HG03342 (cell line): ENCODE results near the gene TMED5.
"Not testable (repeated sequence)": the region's sequence is repeated elsewhere in the genome, so short reads cannot be mapped to it uniquely, and the experiment has no call there.

Experiments used
- ATAC-seq: cut with Tn5 transposase; IDR thresholded peaks from one replicate; pipeline ENCODE4 v1.9.1; 2021; ENCODE audit warnings: mild to moderate bottlenecking, moderate library complexity; ENCODE audit not compliant: unreplicated experiment

The TMED5 gene

DNA sequence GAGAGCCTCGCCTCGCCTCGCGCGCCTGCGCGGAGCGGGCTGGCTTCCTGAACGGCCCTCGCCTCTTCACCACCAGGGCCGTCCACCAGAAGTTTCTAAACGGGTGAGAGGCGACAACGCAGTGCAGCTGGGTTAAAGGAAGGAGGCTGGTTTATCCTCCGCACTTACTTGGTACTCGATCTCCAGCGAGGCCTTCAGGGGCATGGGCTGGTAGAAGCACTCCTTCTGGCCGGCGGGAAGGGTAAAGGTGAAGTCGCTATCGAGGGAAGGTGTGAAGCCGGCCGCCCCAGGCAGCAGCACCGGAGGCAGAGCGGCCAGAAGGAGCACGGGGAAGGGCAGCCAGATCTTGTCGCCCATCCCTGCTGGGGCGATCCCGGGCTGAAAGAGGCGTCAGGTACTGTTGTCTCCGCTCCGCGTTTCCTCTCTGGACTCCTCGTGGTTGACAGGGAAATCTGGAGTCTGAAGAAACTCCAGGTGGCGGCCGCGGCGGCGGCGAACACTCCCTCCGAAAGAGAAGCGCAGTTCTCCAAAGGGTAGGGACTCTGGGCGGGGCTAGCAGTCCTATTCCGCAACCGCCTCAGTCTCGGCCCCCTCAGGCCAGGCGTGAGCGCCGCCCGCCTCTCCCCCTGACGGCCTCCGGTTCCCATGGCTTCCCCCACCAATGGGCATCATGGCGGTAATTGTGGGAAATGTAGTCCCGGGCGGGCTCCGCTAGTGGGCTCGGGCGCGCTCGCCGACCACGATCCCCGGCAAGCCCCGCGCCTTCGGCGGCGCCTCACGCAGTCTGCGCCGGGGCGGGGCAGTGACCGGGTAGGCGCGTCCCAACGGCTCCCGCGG is at the start of gene TMED5:
TMED5 (minus strand) TSS at position 528 of the 837 bp plus-strand sequence; CDS start at position 357, 171 bp downstream.
- peak; percentile 81 for ATAC-seq

DNA sequence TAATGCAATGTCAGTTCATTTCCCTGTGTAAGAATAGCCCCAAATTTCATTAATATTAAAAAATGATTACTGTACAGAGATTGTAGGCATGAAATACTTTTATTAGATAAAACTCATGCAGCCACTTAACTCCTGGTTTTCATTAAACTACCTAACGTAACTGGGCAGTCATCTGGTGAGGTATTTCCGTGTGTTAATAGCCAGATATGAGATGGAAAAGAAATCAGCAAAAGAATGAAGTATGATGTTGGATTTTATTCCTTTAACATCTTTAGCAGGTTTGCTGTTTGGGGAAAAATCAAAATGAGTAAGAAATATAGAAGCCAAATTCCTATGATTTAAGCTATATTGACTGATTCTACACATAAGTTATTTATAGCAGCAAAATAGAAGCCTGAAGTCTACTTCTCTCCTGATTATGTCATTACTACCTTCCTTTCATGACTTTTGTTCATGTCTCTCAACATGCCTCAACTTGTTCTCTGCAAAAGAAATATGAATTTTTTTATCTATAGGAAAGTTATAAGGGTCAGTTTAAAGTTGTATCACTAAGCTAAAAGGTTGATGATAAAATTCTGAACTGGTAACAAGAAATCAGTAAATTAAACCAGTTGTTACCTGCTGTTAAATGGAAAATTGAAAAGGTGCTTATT is 42.9 kb upstream of the TMED5 start:
- ATAC-seq = no peak

DNA sequence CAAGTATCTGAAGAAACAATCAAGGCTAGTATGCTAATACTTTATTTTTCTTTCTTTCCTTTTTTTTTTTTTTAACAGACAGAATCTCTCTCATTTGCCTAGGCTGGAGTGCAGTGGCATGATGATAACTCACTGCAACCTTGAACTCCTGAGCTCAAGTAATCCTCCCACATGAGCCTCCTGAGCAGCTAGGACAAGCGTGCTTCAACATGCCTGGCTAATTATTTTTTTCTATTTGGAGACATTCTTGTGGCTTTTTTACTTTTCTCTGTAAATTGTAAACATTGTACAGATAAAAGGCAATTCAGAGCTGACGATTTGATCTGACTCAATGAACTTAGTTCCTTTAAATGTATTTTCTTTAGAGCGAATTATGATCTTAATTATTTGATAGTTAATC is 41.7 kb upstream of the TMED5 start:
- ATAC-seq = no peak

DNA sequence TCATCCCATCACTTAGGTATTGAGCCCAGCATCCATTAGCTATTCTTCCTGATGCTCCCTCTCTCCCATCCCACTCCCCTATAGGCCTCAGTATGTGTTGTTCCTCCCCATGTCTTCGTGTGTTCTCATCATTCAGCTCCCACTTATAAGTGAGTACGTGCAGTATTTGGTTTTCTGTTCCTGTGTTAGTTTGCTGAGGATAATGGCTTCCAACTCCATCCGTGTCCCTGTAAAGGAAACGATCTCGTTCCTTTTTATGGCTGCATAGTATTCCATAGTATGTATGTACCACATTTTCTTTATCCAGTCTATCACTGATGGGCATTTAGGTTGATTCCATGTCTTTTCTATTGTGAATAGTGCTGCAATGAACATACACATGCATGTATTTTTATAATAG is 40.5 kb upstream of the TMED5 start:
- ATAC-seq = not testable (repeated sequence)

DNA sequence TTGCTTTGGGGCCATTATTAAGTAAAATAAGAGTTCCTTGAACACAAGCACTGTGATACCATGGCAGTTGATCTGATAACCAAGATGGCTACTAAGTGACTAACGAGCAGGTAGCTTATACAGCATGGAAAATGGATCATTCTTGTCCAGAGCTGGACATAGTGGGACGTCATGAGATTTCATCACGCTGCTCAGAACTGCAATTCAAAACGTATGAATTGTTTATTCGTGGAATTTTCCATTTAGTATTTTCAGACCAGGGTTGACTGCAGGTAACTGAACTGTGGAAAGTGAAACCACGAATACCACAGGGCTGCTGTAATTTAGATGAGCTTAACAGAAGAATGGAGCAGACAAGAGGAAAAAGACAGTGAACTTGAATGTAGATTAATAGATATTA is 39.2 kb upstream of the TMED5 start:
- ATAC-seq = no peak

DNA sequence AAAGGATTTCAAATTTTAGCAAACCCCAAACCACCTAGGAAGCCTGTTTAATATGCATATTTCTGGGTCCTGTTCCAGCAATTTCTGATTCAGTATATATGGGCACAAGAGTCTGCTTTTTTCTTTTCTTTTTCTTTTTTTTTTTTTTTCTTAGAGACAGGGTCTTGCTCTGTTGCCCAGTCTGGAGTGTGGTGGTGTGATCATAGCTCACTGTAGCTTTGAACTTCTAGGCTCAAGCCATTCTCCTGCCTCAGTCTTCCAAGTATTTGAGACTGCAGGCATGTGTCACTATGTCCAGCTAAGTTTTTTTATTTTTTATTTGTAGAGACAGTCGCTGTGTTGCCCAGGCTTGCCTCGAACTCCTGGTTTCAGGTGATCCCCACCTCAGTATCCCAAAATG is 35.1 kb upstream of the TMED5 start:
- no peak for ATAC-seq

DNA sequence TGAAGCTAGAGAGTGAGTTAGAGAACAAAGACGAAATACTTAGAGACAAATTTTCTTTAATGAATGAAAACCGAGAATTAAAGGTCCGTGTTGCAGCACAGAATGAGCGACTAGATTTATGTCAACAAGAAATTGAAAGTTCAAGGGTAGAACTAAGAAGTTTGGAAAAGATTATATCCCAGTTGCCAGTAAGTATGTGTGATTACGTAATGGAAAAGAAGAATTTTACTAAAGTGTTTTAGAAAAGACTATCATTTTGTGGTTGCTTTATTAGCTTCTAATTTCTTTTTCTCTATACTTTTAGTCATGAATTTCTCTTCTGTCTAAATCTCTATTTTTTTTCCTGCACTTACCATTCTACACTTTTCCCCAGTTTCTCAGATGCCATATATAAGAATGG is 27.0 kb upstream of the TMED5 start:
- no peak for ATAC-seq

DNA sequence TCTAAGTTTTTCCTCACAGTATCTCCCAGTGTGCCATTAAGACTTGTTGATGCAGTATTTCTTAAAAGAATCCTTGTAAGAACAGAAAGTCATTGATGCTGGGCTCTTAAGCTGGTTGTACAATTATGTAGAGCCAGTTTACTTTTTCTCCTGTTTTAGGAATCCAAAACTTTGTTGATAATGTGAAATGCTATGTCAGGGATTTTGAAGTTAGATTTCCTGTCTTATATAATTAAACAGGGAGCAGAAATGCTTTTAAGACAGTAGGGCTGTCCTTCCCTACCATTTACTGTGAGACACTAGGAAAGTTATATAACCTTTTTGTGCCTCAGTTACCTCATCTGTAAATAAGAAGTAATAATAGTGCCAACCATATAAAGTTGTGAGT is 26.3 kb upstream of the TMED5 start:
- no peak for ATAC-seq

DNA sequence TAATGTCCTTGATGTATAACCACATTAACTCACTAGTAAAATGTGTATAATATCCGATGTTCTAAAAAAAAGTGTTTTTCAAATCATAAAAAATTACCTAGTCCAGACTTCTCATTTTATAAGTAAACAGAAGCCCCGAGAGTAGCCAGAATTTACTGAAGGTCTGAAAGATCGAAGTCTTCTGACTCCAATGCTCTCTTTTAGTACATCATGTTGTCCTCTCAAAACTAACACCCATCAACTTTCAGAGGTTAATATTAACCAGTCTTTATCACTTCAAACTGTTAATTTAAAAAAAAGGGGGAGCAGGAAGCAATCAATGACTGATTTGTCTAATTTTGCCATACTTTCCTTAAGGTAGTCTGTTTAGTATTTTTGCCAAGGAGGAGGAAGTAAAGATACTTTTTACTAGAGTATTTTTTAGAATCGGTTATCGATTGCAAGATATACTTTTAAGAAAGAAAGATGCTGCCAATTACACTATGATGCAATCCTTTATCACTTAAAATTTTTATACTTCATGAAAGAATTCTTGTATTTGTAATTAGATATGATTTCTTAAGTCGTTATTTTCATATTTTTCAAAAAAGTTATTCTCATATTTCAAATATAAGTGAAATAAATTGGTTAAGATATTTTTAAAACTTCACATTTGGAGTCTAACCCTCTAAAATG is 25.8 kb upstream of the TMED5 start:
- no peak for ATAC-seq

DNA sequence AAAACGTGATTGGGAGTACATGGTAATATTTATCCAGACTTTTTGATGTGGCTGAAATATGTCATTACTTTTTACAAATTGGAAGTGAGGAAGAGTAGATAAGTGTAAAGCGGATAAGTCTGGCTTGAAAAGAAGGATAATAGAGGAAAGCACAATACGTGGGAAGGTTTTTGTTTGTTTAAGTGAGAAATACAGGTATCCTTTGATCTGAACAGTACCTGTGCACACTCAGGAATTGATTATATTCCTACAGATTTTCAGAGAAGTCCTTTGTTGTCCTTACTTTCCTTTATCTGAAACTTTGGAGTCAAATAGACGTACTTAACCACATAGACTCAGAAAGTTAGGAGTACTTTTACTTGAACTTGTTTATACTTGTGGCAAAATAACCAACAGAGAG is 20.5 kb upstream of the TMED5 start:
- ATAC-seq = no peak

DNA sequence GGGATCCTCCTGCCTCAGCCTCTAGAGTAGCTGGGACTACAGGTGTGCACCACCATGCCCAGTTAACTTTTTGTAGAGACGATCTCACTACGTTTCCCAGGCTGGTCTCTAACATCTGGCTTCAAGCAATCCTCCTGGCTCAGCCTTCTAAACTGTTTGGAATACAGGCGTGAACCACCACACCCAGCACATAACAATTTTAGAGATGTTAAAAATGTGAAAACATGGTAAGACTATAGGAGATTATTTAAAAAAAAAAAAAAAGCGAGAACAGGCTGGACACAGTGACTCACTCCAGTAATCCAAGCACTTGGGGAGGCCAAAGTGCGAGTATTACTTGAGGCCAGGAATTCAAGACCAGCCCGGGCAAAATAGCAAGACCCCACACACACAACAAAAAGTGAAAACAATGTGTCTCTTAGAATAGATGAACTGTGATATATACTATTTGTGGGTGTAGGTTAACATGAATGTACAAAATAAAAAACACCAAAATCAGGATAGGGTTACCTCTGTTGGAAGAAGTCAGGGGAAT is 19.9 kb upstream of the TMED5 start:
- no peak for ATAC-seq

DNA sequence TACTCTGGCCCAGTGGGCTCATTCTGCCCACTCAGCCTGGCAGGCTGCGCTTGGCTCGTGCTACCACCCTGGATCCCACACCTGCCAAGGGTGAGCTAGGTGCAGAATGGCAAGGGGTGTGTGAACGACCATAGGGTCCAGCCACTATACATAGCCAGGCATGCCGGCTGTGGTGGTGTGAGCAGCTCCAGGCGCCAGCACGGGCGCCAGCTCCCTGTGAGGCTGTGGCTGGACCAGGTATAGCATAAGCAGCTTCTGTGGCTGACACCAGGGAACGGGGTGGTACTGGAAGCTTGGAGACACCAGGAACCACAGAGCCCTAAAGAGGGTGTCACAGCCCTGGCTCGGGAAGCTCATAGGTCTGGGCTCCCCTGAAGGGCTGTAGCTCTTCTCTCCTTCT is 18.9 kb upstream of the TMED5 start:
- no peak for ATAC-seq

DNA sequence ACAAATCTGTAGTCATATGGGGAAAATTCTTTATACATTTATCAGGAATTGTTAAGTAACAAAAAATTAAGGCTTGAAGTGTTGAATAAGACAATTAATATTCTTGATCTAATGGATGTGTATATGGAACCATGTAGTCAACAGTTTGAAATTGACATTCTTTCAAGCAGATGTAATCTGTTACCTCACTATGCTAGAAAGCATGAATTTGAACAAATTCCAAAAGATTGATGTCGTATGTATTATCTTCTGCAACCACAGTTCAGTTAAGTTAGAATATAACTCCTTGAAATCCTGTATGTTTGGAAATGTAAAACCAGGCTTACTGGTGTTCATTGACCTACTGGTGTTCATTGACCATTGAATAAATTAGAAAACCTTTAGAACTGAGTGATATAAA is 16.4 kb upstream of the TMED5 start:
- ATAC-seq = no peak

DNA sequence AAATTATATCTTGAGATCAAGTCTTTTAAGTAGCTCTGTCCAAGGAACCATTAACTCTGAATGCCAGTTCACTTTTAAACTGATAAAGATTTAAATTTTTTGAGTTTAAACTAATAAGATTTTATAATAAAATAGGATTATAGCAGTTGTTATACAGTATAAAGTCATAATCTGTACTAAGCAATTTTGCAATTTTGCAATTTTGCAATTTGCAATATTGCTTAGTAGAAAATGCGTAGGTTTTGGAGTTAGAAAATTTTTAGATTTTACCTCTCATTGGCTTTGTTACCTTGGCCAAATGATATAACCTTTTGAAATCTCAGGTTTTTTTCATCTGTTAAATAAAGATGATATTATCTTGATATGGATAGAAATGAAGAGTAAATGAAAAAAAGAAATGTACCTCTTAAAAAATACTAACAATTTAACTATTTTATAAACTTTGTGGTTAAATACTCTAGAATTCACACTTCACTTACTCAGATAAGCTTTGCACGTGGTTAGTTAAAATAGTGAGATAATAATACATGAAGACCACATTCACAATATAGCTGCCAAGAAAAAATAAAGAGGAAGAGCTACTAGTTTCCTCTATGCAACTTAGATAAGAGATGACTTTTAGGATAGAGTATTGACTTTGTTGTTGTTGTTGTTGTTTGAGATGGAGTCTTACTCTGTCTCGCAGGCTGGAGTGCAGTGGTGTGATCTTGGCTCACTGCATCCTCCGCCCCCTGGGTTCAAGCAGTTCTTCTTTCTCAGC is 14.2 kb upstream of the TMED5 start:
- no peak for ATAC-seq

DNA sequence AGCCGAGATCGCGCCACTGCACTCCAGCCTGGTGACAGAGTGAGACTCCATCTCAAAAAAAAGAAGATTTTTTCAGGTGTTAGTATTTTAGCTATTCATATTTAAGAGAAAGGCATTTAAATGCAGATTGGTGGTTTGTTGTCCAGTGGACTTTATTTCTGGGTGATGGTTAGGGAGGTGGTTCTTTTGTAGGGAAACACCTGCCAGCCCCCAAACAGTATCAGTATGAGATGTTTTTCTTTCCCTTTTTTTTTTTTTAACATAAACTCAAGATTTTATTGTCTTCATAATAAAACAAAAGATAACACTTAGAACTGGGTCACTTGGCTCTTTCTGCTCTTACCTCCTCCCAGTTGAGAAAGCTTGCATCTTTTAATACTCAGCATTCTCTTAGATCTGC is 10.2 kb upstream of the TMED5 start:
- ATAC-seq = no peak

DNA sequence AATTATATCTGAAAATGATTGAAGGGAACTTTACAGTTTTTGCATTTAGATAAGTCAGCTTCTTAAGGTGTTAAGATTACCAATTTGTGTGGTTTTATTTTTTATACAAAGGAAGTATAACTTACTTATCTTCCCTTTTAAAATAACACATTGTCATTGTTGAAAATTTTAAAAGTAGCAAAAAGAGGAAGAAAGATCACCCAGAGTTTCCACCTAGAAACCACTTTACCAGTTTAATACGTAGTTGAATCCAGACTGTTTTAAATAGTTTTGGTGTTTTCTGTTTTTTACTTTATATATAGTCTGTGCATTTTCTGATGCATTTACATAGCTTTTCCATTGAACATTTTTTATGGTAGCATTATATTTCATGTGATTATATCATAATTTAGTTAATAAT is 6.5 kb upstream of the TMED5 start:
- no peak for ATAC-seq

DNA sequence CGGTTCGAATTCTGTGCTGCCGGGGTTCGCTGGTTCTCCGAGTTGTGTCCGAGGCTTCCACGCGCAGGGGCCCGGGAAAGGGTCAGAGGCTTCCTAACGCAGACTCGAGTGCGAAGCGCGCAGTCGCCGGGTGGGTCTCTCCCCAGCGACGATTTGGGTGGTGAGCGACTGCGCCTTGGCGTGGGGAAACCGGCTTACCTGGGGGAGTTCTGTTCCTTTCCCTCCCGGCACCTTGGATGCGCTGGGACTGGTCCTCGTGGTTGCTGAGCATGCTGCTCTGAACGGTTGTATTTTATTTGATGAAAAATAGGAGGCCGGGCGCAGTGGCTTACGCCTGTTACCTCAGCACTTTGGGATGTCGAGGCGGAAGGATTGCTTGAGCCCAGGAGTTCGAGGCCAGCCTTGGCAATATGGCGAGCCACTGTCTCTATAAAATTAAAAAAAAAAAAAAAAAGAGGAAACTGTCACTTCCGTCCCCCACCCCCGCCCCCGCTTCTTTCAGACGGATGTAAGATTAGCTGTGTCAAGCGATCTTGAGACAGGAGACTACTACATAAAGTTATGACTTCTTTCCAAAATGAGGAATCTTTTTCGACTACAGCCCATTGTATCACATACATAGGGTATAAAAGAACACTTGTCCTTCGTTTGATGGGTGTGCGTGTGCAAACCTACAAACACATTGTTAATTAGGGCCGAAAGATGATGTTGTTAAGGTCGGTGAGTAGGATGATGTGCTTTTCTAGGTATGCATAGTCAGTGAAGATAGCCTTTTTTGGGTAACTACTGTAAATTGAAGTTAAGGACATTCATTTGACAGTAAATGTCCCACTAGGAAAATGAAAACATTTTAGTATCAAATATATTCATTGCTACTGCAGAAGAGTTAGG is 755 bp upstream of the TMED5 start, which contains the start of gene CCDC18:
CCDC18 (plus strand) TSS at position 2 of the 891 bp plus-strand sequence. CDS start 2,638 bp downstream, outside the sequence.
- ATAC-seq = peak; percentile 10

DNA sequence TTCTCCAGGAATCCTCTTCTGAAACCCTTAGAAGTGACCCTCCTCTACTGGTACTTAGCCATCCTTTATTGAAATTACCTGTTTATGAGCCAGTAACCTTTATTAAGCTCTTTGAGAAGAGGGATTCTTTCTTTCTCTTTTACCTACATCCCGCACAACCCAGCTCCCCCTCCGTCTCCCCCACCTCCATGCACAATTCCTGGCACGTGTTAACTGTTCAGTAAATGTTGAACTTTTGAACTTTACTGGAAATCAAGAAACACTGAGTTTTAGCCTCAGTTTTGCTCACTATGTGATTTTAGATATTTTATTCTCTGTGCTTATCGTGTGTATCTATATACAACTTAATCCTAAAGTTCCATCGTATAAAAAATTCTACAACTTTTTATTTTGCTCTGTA is 1.8 kb downstream of the TMED5 start:
- no peak for ATAC-seq

DNA sequence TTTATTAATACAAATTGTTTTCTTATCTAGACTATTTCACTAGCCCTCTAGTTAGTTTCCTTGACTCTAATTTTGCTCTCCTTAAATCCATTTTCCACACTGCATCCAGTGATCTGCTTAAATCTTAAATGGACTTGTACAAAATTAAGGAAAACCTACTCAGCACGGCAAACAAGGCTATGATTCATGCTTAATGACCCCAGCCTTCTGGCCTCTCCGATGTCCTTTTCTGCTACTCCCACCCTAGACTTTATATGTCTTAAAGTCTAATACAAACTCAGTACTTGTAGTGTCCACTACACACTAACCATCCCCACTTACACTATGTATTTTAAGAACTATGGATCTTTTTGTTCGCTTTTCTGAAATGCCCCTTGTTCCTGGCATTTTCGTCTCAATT is 2.2 kb downstream of the TMED5 start:
- ATAC-seq = no peak

DNA sequence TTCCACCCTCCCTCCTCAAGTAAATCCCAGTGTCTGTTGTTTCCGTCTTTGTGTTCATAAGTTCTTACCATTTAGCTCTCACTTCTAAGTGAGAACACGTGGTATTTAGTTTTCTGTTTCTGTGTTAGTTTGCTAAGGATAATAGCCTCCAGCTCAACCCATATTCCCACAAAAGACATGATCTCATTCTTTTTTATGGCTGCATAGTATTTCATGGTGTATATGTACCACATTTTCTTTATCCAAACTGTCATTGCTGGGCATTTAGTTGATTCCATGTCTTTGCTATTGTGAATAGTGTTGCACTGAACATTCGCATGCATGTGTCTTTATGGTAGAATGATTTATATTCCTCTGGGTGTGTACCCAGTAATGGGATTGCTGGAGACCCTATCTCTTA is 5.6 kb downstream of the TMED5 start:
- ATAC-seq = not testable (repeated sequence)
